IPS-11a (cell line): ENCODE results near the gene CREB5.
A peak's percentile ranks its signal among the peaks of the same experiment; 100 is the strongest.

ENCODE experiments used
- H3K4me3 ChIP-seq: one replicate; pipeline ENCODE4 v1.5.1; 2013; ENCODE audit warnings: low read depth, low read length, control low read depth

The CREB5 gene

DNA sequence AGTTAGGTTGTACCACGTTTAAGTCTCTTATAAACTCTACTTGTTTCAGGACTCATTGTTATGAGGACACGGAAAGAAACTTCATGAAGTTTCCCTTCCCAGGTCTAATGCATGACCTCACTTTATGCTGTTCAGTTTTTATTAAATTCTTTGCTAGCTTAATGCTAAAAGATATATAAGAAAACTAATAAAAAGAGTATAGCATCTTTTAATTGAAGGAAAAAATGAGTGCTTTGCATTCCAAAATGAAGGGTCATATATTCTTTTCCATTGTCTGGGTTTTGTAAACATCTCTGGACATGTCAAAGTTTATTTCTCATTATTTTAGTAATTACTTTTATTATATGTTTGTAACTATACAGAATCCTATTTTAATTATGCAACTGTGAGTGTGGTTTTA lies 255.8 kb downstream of the CREB5 start:
- no peak overlapping the region for H3K4me3 ChIP-seq

DNA sequence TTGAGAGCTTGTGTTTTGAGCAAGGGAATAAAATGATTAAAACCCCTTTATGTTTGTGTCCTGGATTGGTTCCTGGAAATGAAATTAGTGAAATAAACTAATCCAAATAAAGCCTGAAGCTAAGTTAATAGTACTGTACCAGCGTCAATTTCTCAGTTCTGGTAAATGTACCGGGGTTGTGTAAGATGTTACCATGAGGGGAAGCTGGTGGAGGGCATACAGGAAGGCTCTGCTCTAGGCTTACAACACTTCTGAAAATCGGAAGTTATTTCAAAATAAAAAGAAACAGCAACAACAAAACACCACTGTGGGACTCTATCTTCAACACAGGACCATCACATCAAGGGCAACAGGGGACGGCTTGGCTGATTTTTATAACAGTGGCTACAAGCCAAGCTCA lies 257.0 kb downstream of the CREB5 start:
- H3K4me3 ChIP-seq, result no peak overlapping the region

DNA sequence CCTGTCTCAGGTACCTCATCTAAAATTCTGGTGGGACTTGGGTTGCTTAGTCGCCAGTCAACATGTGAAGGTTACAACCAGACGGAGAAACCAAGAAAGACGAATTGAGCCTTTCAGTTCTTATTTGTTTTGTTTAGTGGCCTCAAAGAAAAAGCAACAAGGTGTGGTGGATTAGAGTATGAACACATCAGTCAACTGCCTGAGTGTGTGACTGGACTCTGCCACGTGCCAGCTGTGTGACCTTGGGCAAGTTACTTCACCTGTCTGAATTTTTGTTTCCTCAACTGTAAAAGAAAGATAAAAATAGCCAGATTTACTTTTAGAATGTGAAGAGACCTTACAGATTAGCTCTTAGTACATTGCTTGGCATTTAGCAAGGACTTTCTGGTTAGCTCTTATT lies 259.2 kb downstream of the CREB5 start:
- no peak overlapping the region for H3K4me3 ChIP-seq

DNA sequence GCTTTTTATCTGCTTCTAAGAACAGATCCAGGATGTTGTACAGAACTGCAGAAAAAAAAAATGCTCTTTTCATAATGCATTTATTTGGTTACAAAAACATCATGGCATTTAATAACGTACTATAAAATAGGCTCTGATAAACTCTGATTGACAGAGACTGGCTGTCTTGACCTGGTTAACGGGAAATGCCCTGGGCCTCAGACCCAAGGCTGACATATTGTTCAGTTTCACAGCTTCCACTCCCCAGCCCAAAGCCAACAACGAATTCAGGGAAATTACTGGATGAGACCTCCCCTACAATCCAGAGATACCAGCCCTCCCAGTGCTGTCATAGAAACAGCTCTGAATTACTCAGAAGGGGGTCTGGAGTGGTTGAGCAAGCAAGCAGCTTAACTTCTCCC lies 260.1 kb downstream of the CREB5 start:
- H3K4me3 ChIP-seq, result no peak overlapping the region

DNA sequence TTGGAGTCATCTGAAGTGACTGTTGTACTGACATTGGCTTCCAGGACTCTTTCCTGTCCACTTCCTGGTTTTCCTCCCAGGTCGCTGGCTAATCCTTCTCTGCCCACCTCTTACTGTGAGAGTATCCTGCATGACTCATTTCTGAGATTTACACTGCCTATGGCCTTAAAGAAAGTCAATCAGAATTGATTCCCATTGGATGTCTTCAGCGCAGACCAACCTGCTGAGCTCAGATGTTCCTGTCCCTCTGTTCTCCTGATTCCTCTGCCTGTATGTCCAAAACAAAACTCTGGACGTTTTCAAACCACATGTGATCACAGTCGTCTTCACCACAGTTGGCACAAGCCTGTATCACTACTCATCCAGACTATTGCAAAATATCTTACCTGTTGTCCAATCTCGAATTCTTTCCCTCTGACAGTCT lies 262.1 kb downstream of the CREB5 start:
- H3K4me3 ChIP-seq, result no peak overlapping the region

DNA sequence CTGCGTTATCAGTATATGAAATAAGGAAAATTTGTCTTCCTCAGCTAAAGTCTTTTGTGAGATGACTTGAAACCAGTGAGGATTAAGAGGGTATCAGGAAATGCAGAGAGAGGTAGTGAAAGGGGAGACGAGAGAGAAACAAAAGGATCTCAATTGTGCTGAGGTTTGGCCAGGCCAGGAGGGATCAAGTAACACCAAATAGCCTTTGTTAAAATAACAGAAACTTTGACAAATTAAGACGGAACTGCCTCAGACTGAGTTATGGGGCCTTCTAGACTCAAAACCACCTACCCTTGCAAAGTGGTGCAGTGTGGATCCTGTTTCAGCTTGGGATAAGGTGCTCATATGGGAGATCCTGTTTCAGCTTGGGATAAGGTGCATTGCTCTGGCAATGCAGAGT lies 263.1 kb downstream of the CREB5 start:
- no peak overlapping the region for H3K4me3 ChIP-seq

DNA sequence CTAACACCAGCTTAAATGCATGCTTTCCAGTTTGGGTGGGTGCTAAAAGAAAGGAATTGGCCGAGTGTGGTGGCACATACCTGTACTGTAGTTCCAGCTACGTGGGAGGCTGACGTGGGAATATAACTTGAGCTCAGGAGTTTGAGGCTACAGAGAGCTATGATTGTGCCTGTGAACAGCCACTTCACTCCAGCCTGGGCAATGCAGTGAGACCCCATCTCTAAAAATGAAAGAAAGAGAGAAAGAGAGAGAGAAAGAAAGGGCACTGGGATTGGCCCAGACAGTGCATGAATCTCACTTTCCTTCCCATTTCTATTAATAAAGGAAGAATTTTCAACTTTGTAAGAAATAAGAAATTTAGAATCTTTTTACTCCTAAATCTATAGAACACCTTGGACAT lies 265.4 kb downstream of the CREB5 start:
- H3K4me3 ChIP-seq, result no peak overlapping the region

DNA sequence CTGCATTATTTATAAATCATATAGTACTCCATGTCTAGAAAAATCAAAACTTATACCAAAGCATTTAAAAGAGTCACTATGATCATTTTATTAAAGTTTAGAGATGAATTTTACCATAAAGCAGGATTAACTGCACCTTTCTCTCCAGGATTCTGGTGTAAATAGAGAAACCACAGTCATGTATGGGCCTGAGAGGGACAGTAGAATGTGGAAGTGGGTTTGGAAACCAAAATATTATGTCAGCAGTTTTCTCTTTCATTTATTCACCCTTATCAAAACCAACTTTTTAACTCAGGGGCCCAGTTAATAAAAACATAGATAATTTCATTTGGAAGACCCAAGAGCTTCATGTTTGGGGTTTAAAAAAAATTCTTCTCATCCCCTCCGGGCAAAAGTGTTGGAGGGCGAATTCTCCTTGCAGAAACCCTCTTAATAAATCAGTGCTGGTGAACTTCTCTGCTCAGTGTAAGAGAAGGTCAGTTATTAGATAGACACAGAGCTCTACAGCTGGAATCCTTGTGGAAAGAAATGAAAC lies 266.2 kb downstream of the CREB5 start:
- H3K4me3 ChIP-seq, result no peak overlapping the region

DNA sequence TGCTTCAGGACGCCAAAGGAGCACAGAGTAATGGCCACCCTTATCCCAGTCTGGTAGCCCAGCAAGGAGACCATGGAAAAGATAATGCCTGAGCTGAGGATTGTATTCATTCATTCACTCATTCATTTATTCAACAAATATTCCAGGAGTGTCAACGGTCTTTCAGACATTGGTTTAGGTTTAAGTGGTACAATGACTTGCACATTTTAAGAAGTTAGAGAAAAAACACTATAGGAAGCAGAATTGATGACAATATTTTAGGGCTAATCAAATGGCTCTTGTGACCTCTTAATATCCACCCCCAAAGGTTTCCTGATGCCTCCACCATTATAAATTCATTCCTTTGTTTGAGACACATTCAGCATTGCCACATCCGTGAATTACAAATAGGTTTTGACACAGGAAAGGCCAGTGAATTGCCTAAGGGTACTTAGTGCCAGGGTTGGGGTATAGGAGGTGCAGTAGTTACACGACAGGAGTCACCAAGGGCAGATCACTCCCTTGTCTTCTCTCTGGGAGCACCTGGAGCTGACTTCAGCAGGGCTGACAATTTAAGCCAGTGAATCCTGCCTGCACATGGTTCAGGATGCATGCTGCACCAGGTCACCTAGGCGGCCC lies 269.5 kb downstream of the CREB5 start:
- no peak overlapping the region for H3K4me3 ChIP-seq

DNA sequence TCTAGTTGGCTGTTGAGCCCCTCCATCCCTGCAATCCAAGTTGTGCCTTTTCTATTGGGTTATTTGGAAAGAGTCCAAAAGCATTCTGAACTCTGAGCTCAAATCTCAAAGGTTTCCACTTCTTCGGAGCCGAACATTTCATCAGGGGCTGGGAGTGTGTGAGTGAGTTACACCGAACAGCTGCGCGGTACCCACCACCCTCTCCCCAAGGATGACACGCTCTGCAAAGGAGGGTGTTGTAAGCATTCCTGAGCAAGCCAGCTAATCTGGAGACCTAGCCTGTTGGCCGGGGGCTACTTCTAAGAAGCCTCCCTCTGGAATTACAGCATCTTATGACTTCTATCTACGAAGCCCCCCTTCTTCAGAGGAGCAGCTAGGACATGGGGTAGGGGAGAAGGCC lies 270.5 kb downstream of the CREB5 start:
- H3K4me3 ChIP-seq, result no peak overlapping the region

DNA sequence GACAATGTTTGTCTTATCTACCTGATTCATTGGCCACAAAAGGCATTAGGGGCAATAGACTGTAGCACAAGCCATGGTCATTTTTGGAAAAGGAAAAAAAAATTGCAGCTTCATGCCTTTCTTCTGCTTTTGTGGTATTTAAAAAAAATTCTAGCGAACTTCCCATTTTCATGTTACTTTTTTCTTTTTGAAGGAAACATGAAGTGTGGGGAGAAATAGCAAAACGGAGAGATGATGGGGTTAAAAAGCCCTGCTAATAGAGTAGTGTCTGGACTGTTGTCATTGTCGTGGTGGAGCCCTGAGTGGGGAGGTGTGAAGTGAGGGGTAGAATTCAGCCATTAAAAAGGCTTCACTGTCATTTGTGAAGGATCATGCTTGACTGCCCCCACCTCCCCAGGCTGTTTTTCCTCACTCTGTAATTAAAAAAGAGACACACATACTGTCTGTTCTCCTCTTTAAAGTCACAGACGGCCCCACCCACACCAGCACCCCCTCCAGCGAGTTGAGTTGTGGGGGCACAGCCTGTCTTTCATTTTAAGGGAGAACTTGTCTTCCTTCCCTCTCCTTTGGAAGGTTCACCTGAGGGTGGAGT lies 272.4 kb downstream of the CREB5 start:
- no peak overlapping the region for H3K4me3 ChIP-seq

DNA sequence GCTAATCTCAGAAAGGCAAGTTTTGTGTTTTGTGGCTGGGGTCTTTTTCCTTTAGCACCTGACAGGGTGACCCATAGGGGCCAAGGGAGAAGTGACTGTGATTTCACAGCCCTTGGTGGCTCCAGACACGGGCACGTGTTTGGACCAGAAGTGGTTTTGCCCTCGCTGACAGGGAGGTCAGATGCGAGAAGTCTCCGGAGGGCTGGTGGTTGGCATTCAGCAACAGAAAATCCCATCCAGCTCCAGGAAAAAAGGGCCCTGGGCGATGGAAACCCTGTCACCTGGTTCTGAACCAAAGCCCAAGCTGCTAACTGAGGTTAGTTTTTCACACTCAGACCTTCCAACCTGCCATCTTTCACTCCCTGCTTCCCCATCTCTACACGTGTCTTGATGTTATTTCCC lies 272.9 kb downstream of the CREB5 start:
- H3K4me3 ChIP-seq, result no peak overlapping the region

DNA sequence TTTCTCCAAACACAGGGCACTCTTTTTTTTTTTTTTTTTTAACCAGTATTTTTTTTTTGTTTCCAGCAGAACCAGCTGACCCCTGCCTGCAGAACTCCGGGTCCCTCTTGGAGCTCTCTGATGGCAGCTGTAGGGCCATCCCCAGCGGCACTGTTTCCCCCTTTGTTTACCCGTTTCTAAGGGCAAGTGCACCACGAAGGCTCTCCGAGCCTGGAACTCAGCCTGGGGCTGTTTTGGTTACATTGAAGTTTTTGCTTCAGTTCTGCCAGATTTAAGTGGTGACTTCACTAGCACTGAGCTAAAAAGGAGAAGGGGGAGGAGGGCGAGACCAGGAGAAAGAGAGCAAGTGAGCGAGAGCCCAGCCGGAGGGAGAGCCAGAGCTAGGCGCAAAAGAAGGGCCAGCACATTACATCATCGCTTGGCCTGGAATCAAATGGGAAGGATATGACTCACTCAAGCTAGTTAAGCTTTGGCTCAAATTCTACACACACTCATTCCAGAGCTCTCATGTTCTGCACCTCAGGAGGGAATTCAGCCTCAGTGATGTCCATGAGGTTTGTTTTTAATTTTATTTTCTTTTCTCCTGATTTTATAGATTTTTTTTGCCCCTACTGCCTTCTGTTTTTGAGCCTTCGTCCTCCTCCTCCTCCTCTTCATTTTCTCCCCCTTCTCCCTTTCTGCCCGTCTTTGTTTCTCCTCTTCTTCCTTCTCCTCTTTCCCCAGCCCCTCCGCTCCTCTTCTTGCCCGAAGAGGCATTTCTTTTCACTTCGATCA lies 273.5 kb downstream of the CREB5 start:
- H3K4me3 ChIP-seq, result peak overlapping the region; percentile 9

DNA sequence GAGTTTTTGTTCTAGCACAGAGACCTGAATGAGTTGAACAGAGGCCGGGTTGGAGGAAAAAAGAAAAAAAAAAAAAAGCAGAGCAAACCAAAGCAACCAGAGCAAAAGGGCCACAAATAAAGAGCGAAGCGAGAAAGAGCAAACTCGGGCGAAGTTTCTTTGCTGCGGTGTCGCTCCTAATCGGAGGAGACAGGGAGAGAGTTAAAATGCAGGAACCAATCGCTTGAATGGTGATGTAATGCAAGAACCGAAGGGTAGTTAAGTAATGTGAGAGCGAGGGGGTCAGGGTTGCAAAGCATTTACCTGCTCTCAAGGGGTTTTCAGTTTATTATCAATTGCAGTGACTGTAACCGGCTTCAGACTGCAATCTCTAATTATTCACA lies 274.1 kb downstream of the CREB5 start:
- H3K4me3 ChIP-seq, result peak overlapping the region; percentile 9

DNA sequence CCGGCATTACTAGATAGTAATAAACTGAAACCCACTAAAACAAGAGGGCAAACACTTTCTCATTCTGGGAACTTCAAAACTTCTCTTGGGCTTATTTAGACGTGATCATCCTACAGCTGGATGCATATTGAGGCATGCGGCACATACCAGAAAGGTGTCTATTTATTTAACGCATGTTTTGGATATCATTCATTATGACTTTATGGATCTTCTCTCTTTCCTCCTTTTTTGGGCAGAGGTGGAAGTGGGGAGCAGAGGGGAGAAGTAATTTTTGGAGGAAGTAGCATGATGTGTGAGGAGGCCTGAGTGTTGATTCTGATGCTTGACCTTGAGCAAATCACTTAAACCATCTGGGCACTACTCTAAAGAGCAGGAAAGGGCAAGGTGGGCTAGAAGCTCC lies 275.2 kb downstream of the CREB5 start:
- no peak overlapping the region for H3K4me3 ChIP-seq

DNA sequence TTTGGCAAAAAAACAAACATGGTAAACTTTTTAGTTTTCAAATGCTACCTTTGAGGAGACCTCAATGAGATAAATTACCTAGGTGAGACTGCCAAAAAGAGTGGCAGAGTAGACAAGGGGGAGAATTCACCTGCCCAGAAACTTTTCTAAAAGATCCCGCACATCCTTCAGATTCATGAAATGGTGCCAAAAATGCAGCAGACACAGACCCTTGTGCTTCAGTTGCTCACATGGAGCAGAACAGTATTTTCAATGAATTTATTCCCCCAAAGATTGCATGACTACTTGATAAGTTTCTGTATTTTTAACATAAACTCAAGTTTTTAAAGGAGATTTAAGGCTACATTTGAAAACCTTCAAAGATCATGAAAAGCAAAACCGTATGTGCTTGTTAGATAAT lies 275.9 kb downstream of the CREB5 start:
- H3K4me3 ChIP-seq, result no peak overlapping the region

DNA sequence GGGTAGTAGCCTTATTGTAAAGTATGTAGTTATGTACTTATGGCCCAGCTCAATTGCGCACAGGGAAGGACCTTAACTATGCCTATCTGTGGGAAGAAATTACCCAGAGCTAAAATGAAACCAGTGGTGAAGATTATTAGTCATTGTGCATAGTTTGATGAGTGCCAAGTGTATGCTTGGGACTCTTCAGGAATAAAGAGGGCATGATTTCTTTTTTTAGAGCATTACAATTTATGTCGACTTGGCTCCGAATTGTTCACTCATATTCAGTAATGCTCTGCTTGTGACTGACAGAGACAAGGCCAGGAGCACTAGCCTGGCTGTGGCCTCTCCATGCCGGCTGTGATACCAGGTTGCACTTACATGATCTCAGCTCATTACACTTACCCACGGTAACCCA lies 276.3 kb downstream of the CREB5 start:
- no peak overlapping the region for H3K4me3 ChIP-seq

DNA sequence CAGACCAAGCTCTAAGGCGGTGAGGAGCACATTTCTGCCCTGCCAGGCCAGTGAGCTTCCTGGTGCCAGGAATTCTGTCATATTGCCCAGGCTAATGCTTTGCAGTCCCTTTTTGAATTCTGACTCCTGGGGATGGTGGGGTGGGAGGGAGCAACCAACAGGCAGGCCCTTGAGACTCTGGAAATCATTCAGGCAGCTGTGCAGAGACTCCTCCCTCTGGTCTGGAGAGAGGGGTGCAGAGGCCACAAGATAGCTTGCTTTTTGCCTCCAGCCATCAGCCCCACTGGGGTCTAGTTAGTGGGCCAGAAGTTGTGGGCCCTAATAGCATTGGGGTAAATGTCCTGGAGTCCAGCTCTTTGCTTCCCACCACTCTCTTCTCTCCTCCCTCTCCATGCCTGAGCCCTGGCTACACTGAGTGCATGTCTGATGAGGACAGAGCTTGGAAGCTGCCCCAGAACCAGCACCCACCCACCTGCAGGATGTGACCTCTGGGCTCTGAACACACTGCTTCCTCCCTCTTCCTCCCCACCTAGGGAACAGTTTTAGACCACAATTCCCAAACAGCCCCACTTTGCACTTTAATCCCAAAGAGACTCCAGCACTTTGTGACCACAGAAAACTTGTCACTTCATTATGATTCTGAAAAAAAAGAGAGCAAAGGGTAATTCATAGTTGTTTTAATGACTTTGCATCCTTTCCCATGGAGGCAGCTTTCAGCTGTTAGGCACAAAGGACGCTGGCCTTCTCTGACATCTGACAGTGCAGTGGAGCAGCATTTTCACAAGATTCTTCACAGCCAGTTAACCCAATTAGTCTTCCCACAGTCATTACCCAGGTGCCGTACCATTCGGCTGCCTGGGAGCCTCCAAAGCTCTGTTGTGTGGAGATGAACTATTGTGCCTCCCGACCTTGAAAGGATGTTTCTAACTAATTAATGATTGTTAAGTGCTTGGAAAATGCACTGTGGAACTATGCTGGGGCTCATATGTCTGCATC lies 283.3 kb downstream of the CREB5 start:
- H3K4me3 ChIP-seq, result no peak overlapping the region

DNA sequence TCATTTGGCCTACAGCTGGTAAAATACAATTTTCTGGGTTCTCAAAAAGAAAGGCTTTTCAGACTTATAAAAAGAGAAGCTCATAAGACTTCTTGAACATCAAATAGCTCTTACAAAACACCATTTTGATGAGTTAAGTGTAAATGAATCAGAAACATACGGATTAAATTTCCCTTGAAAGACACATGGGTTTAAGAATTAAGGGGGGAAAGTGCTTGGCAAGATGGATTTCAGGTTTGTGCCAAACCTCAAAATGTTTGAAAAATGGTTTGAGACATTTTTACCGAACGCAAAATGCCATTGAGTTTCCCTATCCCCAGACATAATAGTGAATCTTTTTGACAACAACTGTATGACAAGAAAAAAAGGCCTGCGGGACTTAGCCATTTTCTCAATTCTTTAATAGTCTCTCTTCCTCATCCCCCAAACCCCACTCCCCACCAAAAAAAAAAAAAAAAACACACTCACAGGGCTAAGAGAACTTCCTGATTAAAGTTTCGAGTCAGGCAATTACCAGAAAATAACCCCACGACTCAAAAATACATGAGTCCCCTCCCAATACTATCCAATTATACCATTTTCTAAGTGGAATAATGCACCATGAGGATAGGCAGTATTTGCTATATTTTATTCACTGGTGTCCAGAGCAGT lies 285.7 kb downstream of the CREB5 start:
- no peak overlapping the region for H3K4me3 ChIP-seq

DNA sequence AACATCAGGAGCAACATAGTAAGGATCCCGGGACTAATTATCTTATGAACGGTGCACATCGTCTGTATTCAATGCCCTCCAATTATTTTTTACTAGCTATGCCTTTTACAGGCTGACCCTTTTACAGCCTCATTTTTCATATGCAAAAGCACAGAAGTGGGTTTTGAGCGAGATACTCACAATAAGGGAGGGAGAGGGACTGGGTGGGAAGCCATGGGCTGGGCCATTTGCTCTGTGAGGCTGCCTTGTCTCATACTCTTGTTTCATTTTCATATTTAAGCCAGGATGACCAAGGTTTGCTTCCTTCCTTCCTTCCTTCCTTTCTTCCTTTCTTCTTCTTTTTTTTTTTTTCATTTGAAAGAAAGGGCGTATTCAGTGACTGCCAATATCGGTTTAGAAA lies 286.5 kb downstream of the CREB5 start:
- H3K4me3 ChIP-seq, result no peak overlapping the region

DNA sequence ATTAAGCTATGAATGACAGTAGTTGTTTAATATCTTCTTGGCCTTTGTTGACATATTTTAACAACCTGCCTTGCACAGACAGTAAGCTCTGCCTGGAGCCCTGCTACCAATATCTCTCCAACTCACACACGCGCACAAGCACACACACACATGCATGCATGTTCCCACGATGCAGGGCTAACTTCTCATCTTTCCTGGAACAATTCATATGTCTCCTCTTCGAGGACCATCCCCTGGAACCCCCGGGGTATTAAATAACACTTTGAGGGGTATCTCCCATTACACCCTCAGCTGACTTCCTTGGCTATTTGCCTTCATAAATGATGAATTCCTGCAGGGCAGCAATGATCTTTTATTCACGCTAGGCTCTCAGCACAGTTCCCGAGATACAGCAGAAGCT lies 287.8 kb downstream of the CREB5 start:
- H3K4me3 ChIP-seq, result no peak overlapping the region
